Heart left ventricle (tissue), 16 donors: Measurements from ENCODE around the gene OSBPL10. TPM values are rescaled to one million over a fixed set of nuclear protein-coding genes. Genes with fewer than 3 reads are reported as not detected.

Source experiments
- ATAC-seq, 4 donors: fragments of 200-7000 bp; cut with Tn5 transposase; one replicate each; pipeline ENCODE4 v1.9.1; 2020 to 2022; ENCODE audit warnings: moderate library complexity in 4 of 4, mild to moderate bottlenecking in 3 of 4, moderate number of reproducible peaks in 1 of 4
- DNase-seq, 5 donors: peaks; one replicate each; pipeline ENCODE4 v3.0.0-alpha.2; 2020
- H3K27ac ChIP-seq, 12 donors: fragments of 200-600 bp; sonication (generic) in 4 of 12; one replicate each; pipeline versions ENCODE4 v1.5.0 to v1.8.0; 2016 to 2022; ENCODE audit warnings: mild to moderate bottlenecking in 2 of 12
- H3K27me3 ChIP-seq, 9 donors: fragments of 200-600 bp; sonication (generic) in 2 of 9; one replicate each; pipeline versions ENCODE4 v1.5.1 to v1.8.0; 2016 to 2022; ENCODE audit warnings: mild to moderate bottlenecking in 3 of 9
- H3K36me3 ChIP-seq, 9 donors: fragments of 200-600 bp; sonication (generic) in 2 of 9; one replicate each; pipeline versions ENCODE4 v1.5.0 to v1.8.0; 2018 to 2022; ENCODE audit warnings: mild to moderate bottlenecking in 2 of 9
- H3K4me1 ChIP-seq, 12 donors: fragments of 200-600 bp; sonication (generic) in 4 of 12; one replicate each; pipeline versions ENCODE4 v1.5.0 to v1.8.0; 2016 to 2022; ENCODE audit warnings: mild to moderate bottlenecking in 3 of 12
- H3K4me3 ChIP-seq, 12 donors: fragments of 200-600 bp; sonication (generic) in 4 of 12; one replicate each; pipeline versions ENCODE4 v1.5.0 to v1.8.0; 2017 to 2022; ENCODE audit warnings: mild to moderate bottlenecking in 9 of 12, moderate library complexity in 4 of 12
- H3K9me3 ChIP-seq, 12 donors: fragments of 200-600 bp; sonication (generic) in 4 of 12; one replicate each; pipeline versions ENCODE4 v1.5.0 to v1.8.0; 2016 to 2022; ENCODE audit warnings: mild to moderate bottlenecking in 1 of 12
- CTCF ChIP-seq, 12 donors: fragments of 200-600 bp; sonication (generic) in 4 of 12; IDR thresholded peaks; one replicate each; pipeline versions ENCODE4 v1.5.0 to v1.8.0; 2018 to 2022; ENCODE audit warnings: antibody characterized with exemption in 12 of 12, mild to moderate bottlenecking in 5 of 12
- POLR2A ChIP-seq, 2 donors: fragments of 450-650 bp; IDR thresholded peaks; one replicate each; pipeline ENCODE4 v1.6.1; 2017; ENCODE audit warnings: antibody characterized with exemption in 2 of 2, mild to moderate bottlenecking in 2 of 2, moderate library complexity in 2 of 2
- WGBS, 4 donors: extraction: QIAGEN DNeasy Blood & Tissue Kit in 2 of 4; methylation state at CpG; one replicate each; pipeline versions ENCODE4 v1.1.5 to v1.1.7; 2013 to 2018; 5-methylcytosine and 5-hydroxymethylcytosine counted together
- intact Hi-C, 10 donors: fragments of 100-400 bp; cut with DNase I; formaldehyde crosslinking; loops; one replicate each; pipeline versions ENCODE4 v1.11.1 to v1.14.2; 2022
- polyA plus RNA-seq, 2 donors: library from polyadenylated mRNA; stranded (reverse); fragments of 200-250 nt; gene quantifications; one replicate each; pipeline ENCODE4 v1.2.3, GENCODE V29; 2013
- total RNA-seq, 9 donors: library from RNA; depleted of rRNA in 2 of 9; stranded (reverse); fragments of >200 nt in 2 of 9; fragmentation: NEBNext Ultra II Directional in 3 of 9; extraction: Animal tissue kit (Norgen Biotek cat#: 25700) in 3 of 9; gene quantifications; one replicate each; pipeline versions ENCODE4 v1.1.0 to v1.2.4, GENCODE V29; 2016 to 2023
- donor health status: ischemic (EF 13 %, LVEDD 7.1; RV severe dilation, severe dysfunction).
- donor health status: healthy with polysubstance abuse.
- donor health status: DM: no; HTN: yes; CAD: no.
- donor health status: DM: no; HTN: no; CAD: no.
- donor health status: ischemic (EF 25% LVEDD 6.9; RV normal size, moderate dysfunction).
- donor health status: ischemic (EF 25% LVEDD 5.7; RV mildly dilated, moderate dysfunction).
- donor health status: healthy.
- donor health status: DM: yes; HTN: yes; CAD: no.
- donor health status: ischemic (EF 35%, LVEDD 5.7; RV mildly dilated, moderate dysfunction).
- donor health status: nonischemic (EF 11% LVEDD 7.7; RV severe dilation, severe dysfunction).
- donor health status: DM: yes; HTN: yes; CAD: no.
- donor health status: PGD.
- donor health status: ischemic (EF 29% LVEDD 5.4; RV normal size, mild dysfunction).
- donor health status: nonischemic (EF 23%, LVEDD 6.1; RV moderate dilation, normal function).

The OSBPL10 gene
- total and polyA plus RNA-seq, 11 donors, result 1.3 to 12.7 (median 3.9) TPM

- H3K36me3 ChIP-seq, result peaks cover 0 to 22% (median 3%) of the 10 kb centered on the region in 9 donors
- H3K9me3 ChIP-seq, result no peaks in the 10 kb centered on the region
- no peak for TF ChIP-seq CTCF (IDR thresholded peaks at IDR 0.05)
- ATAC-seq (no peak), DNase-seq (no peak)
- WGBS, 4 donors, result 76 to 100% (median 100%) methylated on average over 1 of the region's 1 CpG
- H3K4me3 ChIP-seq, result no peak overlapping the region
- no peaks in the 10 kb centered on the region for H3K27me3 ChIP-seq
- H3K4me1 ChIP-seq, result peaks cover 0 to 28% (median 7%) of the 10 kb centered on the region in 12 donors
- H3K27ac ChIP-seq, result no peak overlapping the region
- intact Hi-C loops, result no loop called here
Measured at GRCh38 chr3:31639828-31640227, 341.2 kb downstream of the OSBPL10 start.

- intact Hi-C loops, result no loop called here
- Histone ChIP-seq H3K27ac (peak overlapping the region in 9 of 12 donors; percentile 7 to 54 (median 39)), H3K4me3 (peak overlapping the region in 1 of 12 donors; percentile 4), H3K27me3 (no peaks in the 10 kb centered on the region), H3K4me1 (peaks cover 0 to 28% (median 8%) of the 10 kb centered on the region in 12 donors), H3K9me3 (no peaks in the 10 kb centered on the region), H3K36me3 (peaks cover 0 to 46% (median 16%) of the 10 kb centered on the region in 9 donors)
- TF ChIP-seq POLR2A (IDR thresholded peaks at IDR 0.05), result no peak
- no peak for TF ChIP-seq CTCF (IDR thresholded peaks at IDR 0.05)
- DNase-seq, result no peak
- no peak for ATAC-seq
- 36 to 45% (median 43%) methylated on average over 2 of the region's 2 CpGs for WGBS, 4 donors
Measured at GRCh38 chr3:31636694-31637442, 344.2 kb downstream of the OSBPL10 start.

- DNase-seq (no peak), ATAC-seq (no peak)
- Histone ChIP-seq H3K4me3 (no peak overlapping the region), H3K27me3 (no peaks in the 10 kb centered on the region), H3K27ac (peak overlapping the region in 5 of 12 donors; percentile 19 to 54 (median 36)), H3K4me1 (peaks cover 0 to 28% (median 8%) of the 10 kb centered on the region in 12 donors), H3K9me3 (no peaks in the 10 kb centered on the region), H3K36me3 (peaks cover 0 to 54% (median 25%) of the 10 kb centered on the region in 9 donors)
- intact Hi-C loops, result no loop called here
- TF ChIP-seq POLR2A (IDR thresholded peaks at IDR 0.05) (no peak), CTCF (IDR thresholded peaks at IDR 0.05) (no peak)
- 74 to 85% (median 75%) methylated on average over 4 of the region's 4 CpGs for WGBS, 4 donors
Measured at GRCh38 chr3:31636049-31636448, 345.0 kb downstream of the OSBPL10 start.

- H3K27ac ChIP-seq, result peak overlapping the region in 4 of 12 donors; percentile 19 to 54 (median 30)
- no peaks in the 10 kb centered on the region for H3K27me3 ChIP-seq
- H3K36me3 ChIP-seq, result peaks cover 0 to 59% (median 30%) of the 10 kb centered on the region in 9 donors
- peaks cover 0 to 28% (median 8%) of the 10 kb centered on the region in 12 donors for H3K4me1 ChIP-seq
- WGBS, 4 donors, result 10 to 33% (median 14%) methylated on average over 1 of the region's 1 CpG
- DNase-seq, result no peak
- no peak for TF ChIP-seq POLR2A (IDR thresholded peaks at IDR 0.05)
- no peak for TF ChIP-seq CTCF (IDR thresholded peaks at IDR 0.05)
- no peak for ATAC-seq
- H3K4me3 ChIP-seq, result no peak overlapping the region
- H3K9me3 ChIP-seq, result no peaks in the 10 kb centered on the region
- intact Hi-C loops, result no loop called here
Measured at GRCh38 chr3:31635545-31635944, 345.5 kb downstream of the OSBPL10 start.
